GM19035 (cell line): ENCODE results near the gene YAE1.
"Not testable (repeated sequence)": the region's sequence is repeated elsewhere in the genome, so short reads cannot be mapped to it uniquely, and the experiment has no call there.

Source experiments
- ATAC-seq: cut with Tn5 transposase; IDR thresholded peaks from one replicate; pipeline ENCODE4 v1.9.1; 2021; ENCODE audit not compliant: unreplicated experiment

The YAE1 gene, protein sequence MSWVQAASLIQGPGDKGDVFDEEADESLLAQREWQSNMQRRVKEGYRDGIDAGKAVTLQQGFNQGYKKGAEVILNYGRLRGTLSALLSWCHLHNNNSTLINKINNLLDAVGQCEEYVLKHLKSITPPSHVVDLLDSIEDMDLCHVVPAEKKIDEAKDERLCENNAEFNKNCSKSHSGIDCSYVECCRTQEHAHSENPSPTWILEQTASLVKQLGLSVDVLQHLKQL

DNA sequence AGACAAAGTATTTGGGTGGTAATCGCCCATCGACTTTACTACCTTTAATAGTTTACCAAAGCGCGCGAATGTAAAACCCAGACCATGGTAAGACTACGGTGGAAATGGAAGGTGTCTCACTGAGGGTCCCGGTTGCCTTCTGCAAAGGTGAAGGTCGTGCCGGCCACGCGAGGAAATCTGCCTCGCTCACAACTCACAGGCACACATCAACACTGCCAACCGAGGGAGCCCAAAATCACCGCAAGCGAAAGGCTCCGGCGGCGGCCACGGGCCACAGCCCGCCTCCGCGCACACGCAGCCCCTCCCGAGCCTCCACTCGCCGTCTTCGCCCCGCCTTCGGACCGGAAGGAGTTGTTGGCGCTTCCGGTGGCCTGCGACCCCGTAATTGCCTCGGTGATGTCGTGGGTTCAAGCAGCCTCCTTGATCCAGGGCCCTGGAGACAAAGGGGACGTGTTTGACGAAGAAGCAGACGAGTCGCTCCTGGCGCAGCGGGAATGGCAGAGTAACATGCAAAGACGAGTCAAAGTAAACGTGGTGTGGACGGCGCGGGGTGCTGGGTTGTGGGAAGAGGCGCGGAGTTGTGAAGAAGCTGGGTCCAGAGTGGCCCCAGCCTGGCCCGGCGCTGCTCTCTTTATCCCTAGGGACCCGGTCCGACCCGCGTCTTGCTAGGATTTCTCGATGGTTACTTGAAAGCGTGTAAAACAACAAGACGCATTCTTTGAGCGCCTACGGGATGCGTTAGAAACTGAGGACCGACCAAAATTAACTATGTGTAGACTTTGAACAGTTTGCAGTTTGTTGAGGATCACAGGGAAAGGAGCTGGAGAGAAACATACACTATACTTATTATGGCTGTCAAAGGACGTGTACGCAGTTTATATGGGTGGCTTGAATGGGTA lies at the start of gene YAE1:
YAE1 (plus strand) TSS at position 382 of the 899 bp plus-strand sequence; CDS start at position 397, 15 bp downstream.
- ATAC-seq: peak; percentile 100

DNA sequence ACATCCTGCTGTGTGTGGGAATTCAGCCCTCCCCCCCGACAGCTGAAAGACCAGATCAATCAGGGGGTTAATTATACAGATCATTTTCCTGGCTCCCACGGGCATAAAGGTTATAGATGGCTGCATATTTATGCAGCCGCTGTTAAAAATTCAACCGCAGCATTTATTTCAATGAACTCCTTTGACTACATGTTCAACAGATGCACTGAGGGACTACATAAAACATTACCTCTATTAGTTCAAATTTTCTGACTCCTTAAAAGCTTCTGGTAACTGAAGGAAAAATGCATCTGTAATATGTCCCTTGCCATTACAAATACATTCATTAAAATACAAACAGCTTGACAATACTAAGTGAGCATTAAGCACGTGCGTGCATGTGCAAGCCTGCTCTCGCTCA lies 49.7 kb upstream of the YAE1 start:
- no peak for ATAC-seq

DNA sequence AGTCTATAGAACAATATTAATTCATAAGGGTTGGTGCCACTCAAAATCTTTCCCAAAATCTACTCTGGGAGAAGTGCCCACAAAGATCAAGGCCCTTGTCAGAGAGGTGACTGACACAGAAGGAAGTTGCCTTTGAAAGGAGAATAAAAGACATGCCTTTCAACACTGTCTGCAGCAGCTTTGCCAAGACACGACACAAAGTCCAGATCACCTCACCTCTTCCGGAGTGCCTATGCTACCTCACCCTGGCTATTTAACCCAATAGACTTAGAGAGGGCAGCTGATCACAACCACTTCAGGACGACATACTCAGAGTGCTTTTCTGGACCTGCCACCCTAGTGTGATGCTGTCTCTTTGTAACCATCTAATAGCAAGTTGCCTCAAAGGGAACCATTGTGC lies 49.0 kb upstream of the YAE1 start:
- ATAC-seq: no peak

DNA sequence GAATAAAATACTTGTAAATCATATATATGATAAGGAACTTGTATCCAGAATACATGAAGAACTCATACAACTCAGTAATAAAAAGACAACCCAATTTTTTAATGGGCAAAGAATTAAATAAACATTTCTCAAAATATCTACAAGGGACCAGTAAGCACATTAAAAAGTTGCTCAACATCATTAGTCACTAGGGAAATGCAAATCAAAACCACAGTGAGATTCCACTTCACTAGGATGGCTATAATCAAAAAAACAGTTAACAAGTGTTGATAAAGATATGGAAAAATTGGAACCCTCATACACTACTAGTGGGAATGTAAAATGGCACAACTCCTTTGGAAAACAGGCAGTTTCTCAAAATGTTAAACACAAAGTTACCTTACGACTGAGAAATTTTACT lies 40.3 kb upstream of the YAE1 start:
- ATAC-seq: no peak

DNA sequence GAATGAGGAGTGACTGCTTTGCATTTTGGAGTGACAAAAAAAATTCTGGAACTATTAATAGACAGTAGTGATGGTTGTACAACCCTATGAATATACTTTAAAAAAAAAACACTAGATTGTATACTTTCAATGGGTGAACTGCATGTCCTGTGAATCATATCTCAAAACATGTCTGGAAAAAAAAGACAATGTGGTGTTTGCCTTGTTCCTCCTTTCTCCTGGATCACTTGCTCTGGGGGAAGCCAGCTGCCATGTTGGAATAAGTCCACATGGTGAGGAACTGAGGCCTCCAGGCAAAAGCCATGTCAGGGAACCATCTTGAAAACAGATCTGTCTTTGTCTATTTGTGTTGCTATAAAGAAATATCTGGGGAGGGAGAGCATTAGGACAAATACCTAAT lies 39.5 kb upstream of the YAE1 start:
- ATAC-seq: no peak

DNA sequence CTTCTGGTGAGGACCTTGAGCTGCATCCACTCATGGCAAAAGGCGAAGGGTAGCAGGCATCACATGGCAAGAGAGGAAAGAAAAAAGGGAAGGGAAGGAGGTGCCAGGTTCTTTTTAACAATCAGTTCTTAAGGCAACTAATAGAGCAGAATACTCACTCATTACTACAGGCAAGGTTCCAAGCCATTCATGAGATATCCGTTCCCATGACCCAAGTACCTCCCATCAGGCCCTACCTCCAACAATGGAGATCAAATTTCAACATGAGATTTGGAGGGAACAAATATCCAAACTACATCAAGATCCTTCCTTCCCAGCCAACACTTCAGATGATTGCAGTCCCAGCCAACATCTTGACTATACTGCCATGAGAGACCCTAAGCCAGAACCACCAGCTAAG lies 38.9 kb upstream of the YAE1 start:
- ATAC-seq: no peak

DNA sequence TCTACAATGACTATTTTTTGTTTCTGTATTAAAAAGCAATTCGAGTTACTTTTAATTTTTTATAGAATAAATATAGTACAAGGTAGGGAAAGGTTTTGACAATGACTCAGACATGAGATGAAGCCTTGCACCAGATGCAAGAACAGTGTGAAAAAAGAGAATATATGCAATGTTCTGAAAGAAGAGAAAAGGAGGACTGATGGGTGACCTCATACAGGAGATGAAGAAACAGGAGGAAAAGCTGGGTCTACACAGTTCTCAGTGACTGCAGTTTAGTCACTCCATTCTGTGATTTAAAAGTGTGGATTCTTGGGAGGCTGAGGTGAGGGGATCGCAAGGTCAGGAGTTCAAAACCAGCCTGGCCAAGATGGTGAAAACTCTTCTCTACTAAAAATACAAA lies 38.3 kb upstream of the YAE1 start:
- no peak for ATAC-seq

DNA sequence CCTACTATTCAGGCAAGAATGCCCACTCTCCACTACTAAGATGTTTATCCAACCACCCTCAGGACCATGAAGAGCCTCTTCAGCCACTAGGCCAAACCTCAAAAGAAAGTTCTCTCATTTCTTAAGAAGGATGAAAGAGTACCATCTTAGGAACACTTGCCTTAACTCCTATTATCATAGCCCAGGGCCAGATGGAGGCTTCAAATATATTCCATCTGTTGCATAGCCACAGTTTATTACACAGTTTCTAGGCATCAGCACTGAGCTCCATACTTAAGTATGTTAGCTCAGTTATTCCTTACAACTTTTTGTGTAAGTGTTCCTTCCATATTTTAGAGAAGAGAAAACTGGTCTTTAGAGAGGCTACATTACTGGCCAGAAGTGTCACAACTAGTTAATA lies 37.4 kb upstream of the YAE1 start:
- ATAC-seq: no peak

DNA sequence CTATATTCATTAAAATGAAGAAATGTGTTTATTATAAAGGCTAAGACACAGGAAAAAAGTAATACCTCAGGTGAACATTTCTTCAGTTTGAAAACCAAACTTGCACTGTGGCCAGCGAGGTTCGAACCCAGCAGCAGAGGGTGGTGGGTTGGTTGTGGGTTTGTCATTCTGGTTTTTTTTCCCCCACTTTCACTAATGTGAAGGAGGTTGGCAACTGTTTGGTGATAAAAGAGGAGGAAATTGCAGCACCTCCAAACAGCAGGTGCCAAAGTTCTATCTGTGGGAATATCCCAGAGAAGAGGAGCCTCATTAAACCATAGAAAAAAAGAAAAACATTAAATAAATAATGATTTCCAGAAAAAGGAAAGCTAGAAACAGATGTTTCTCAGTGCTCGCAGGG lies 36.6 kb upstream of the YAE1 start:
- no peak for ATAC-seq

DNA sequence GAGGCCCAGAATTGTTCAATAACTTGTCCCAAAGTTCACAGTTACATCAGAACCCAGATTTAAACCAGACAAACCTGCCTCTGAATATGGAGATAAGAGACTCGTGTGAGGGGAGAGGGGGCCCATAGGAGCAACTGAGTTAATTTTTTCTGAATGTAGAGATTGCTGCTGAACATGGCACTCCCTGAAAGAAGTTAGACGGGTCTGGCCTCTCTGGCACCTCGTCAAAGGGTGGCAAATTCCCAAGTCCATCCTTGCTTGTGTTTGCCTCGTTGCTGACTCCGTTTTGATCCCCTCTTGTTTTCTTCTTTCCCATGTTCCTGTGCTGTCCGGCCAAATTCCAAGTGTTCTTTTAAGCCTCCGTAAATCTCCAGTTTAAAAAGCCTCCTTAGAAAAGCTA lies 35.2 kb upstream of the YAE1 start:
- no peak for ATAC-seq

DNA sequence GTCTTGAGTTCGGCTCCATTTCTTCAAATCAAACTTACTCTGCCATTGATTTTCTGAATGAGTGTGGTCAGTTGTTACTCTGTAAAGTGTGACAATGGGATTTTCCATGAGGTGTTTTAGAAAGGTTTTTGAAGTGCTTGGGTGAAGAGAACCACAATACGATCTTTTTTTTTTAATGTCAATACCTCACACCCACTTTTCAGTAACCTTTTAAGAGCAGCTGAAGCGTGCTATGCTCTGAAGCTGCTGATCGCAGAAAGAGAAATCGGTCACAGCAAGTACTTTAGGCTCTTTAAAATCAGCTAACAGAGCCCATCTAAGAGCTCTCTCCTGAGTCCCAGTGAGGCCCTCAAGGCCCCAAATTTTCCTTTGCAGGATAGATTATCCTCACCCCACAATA lies 34.4 kb upstream of the YAE1 start:
- ATAC-seq: no peak

DNA sequence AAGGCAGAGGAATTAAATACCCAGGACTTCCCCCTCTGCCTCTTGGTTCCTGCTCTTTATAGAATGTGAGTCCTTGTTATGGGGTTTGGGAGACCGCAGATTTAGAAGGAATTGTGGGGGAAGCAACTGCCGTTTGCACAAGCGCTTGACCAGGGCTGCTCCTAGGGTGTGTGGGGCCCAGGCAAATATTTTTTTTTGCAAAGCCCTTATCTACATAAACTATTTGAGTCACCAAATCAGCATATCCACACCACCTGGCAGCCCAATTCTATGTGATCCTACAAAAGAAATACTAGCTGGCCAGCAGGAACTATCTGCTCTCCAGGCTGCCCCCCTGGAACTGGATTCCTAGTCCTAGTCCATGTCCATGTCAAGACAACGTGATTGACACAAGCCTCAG lies 33.4 kb upstream of the YAE1 start:
- ATAC-seq: no peak

DNA sequence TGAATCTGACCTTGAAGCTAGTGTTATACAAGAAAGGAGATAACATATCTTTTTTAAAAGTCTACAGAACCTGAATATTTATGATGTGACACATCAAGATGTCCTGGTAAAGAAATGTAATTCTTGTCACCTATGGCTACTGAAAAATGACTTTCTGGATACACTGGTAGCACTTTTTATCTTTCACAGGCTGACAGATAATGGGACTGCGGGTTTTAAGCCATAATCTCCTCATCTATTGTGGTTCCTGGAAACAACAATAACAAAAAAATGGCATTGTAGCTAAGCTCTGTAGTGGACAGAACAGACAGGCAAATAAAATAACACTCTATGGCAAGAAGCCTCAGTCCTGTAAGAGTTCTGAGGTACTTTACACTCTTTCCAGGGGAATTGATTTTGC lies 31.6 kb upstream of the YAE1 start:
- no peak for ATAC-seq

DNA sequence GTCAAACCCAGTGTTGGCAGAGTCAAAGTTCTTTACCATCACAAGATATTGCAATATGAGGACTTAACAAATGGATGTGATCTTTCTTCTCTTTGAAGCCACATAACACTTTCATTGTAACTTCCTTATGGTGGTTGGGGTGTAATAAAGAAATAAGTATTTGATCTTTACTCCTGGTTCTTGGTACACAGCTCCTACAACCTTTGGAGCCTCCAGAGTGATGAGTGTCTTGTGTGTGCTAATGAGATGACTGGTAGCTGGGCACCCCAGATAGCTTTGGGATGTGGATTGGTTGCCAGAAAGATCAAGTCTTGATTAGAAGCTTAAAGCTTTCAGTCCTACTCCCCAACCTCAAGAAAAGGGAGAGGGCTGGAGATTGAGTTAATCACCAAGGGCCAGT lies 31.1 kb upstream of the YAE1 start:
- no peak for ATAC-seq

DNA sequence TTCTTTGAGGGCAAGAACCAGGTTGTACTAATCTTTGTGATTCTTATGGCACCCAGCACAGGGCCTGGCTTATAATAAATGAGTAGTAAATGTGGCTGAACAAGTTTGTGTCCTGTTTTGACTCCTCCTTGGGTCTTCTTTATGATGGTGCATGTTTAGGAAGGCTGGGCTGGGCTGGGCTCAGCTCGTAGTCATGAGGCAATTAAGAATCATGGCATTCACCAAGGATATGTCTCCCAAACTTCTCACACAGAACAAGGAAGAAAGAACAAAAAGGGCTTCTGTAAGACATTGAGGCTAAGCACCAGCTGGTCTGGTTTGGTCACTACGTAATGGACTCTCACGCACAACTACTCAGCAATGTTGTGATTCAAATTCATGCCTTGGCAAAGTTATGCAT lies 30.5 kb upstream of the YAE1 start:
- ATAC-seq: no peak

DNA sequence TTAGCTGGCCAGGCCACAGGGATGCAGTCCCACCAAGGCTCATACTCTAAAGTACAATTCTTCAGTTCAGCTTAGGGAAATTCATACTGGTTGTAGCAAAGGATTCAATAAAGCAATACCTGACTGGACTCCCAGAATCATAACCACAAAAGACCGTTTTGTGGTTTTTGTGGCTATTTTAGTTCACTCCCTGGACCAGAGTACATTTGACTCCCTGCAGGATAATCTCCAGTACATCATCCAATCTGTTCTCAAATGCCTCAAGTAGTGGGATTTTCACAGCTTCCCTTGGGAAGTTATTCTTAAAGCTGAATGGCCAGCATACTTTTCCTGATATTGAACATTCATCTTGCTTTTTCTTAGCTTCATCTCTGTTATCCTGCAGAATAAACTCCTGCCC lies 29.3 kb upstream of the YAE1 start:
- ATAC-seq: no peak

DNA sequence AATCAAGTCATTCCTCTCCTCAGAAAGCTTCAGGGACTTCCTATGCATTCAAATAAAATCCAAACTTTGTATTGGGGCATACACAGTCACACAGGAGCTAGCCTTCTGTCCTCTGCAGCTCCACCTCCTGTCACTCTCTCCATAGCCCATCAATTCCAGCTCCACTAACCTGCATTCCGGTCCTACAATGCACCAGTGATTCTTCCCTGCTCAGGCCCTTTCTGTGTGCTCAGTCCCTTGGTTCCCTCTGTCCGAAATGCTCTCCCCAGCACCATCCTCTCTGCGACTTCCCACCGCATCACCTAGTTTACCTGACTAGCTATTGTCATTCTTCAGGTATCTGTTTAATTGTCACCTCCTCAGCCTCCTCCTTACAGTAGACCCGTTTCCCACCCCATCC lies 26.4 kb upstream of the YAE1 start:
- ATAC-seq: no peak

DNA sequence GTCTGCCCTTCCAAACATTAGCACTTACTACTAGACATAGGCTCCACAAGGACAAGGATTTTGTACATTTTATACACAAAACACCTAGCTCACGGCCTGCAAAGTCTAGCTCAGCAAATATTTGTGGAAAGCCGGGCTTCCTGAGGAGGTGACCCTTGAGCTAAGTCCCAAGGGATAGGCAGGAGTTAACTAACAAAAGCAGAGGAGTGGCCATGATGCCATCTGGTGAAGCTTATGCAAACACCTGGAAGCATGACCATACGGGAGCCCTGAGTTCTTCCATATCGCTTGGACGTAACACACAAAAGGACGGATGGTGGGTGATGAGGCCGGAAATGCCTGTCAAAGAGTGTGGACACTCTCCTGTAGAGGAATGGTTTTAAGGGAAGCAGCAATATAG lies 25.9 kb upstream of the YAE1 start:
- ATAC-seq: no peak

DNA sequence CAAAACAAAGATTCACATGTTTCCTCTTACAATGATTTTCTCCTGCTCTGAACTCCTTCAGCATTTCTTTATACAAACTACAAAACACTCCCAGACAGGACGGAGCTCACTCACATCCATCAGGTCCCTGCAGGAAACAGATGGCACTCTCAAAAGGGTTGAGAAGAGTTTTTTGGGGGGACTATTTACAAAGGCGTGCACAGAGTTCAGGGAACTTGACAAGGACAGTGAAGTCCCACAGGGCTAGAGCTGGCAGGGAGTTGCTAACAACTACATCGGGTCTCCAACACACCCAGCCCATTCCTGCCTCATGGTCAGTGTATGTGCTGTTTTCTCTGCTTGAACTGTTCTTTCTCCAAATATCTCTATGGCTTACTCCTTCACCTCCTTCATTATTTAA lies 24.7 kb upstream of the YAE1 start:
- no peak for ATAC-seq

DNA sequence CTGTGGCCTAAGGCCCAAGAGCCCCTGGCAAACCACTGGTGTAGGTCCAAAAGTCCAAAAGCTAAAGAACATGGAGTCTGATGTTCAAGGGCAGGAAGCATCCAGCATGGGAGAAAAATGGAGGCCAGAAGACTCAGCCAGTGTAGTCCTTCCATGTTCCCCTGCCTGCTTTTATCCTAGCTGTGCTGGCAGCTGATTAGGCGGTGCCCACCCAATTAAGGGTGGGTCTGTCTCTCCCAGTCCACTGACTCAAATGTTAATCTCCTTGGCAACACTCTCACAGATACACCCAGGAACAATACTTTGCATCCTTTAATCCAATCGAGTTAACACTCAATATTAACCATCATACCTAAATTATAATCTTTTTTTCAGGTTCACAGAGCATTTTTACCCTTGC lies 21.4 kb upstream of the YAE1 start:
- ATAC-seq: not testable (repeated sequence)

DNA sequence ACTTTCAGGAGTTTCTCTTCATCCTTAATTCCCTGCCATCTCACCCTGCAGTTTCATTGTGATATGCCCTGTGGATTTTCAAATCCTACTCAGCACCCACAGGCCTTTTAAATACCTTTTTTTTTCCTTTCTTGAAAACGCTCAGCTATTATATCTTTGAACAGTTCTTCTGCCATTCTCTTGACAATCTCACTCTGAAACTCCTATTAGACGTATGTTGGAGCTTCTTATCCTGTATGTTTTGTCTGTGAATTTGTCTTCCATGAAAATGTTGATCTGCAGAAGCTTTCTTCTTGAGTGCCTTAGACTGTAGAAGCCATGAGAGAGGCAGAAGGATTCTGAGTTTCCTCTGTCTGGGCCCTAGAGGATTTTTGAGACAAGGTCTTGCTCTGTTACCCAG lies 18.9 kb upstream of the YAE1 start:
- no peak for ATAC-seq

DNA sequence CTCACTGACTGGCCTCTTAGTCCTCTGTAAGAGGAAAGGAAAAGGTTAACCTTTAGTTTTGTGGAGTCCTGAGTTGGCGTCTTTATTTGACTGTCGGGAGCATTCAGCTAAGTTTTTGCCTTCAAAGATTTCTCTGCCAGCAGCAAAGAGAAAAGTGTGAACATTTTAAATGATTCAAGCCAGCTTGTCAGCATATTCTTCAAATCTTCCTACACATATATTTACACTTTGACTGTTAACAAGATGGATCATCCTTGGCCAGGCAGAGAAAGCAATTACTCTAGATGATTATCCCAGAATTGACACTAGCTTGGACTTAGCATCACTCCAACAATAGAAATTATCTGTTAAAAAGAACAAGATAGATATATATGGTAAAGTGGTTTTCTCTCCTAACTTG lies 15.8 kb upstream of the YAE1 start:
- ATAC-seq: no peak

DNA sequence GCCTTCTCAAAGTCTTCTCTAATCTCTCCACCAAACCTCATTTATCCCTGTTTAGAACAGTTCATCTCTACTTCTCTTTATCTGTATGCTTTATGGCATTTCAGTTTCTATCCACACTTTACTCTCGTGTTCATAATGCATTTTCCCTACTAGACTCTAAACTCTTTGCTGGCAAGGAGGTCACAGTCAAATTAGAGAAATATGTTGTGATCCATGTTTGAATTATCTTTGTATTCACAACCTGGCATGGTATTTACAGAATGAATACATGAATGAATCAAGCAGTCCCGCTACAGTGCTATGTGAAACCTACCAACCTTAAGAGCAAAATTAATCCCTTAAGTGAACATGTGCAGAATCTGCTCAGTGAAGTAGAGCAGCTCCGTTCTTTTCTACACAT lies 12.8 kb upstream of the YAE1 start:
- ATAC-seq: no peak
